Smooth muscle cell (in vitro differentiated cells): ENCODE data around the gene HSBP1L1. TPM values are rescaled to one million over a fixed set of nuclear protein-coding genes. Genes with fewer than 3 reads are reported as not detected.

Source experiments
- DNase-seq: peaks from one replicate; lab custom pipeline; 2025; ENCODE audit not compliant: unreplicated experiment; lab: John Stamatoyannopoulos, UW
- H2AFZ ChIP-seq: fragments of 200-600 bp; sonication (generic); 2 replicates; pipeline ENCODE4 v1.6.0; 2016; ENCODE audit warnings: antibody characterized with exemption, low read depth, mild to moderate bottlenecking
- H3F3A ChIP-seq: fragments of 200-600 bp; sonication (generic); 2 replicates; pipeline ENCODE4 v1.6.0; 2017; ENCODE audit warnings: antibody characterized with exemption, low read depth
- H3K27ac ChIP-seq: fragments of 200-600 bp; sonication (generic); 2 replicates; pipeline ENCODE4 v1.5.1; 2016; ENCODE audit warnings: low read depth, mild to moderate bottlenecking
- H3K27me3 ChIP-seq: fragments of 200-600 bp; sonication (generic); 2 replicates; pipeline ENCODE4 v1.6.1; 2016; ENCODE audit warnings: low read depth, mild to moderate bottlenecking
- H3K36me3 ChIP-seq: fragments of 200-600 bp; sonication (generic); 2 replicates; pipeline ENCODE4 v1.5.1; 2016; ENCODE audit warnings: low read depth
- H3K4me1 ChIP-seq: fragments of 200-600 bp; sonication (generic); 2 replicates; pipeline ENCODE4 v1.5.1; 2016; ENCODE audit warnings: low read depth
- H3K4me2 ChIP-seq: fragments of 200-600 bp; sonication (generic); 2 replicates; pipeline ENCODE4 v1.6.0; 2016; ENCODE audit warnings: mild to moderate bottlenecking
- H3K4me3 ChIP-seq: fragments of 200-600 bp; sonication (generic); 2 replicates; pipeline ENCODE4 v1.5.1; 2016; ENCODE audit warnings: mild to moderate bottlenecking
- H3K79me2 ChIP-seq: fragments of 200-600 bp; sonication (generic); 2 replicates; pipeline ENCODE4 v1.6.0; 2016; ENCODE audit warnings: low read depth, mild to moderate bottlenecking
- H3K9ac ChIP-seq: fragments of 200-600 bp; sonication (generic); 2 replicates; pipeline ENCODE4 v1.6.0; 2016; ENCODE audit warnings: low read depth
- H3K9me3 ChIP-seq: fragments of 200-600 bp; sonication (generic); replicated peaks from 2 replicates; pipeline ENCODE4 v1.5.1; 2016; ENCODE audit warnings: low read depth
- H4K20me1 ChIP-seq: fragments of 200-600 bp; sonication (generic); 2 replicates; pipeline ENCODE4 v1.6.0; 2016; ENCODE audit warnings: low read depth
- CTCF ChIP-seq: fragments of 200-600 bp; sonication (generic); IDR thresholded peaks from 2 replicates; pipeline ENCODE4 v1.5.1; 2017; ENCODE audit warnings: borderline replicate concordance, mild to moderate bottlenecking, antibody characterized with exemption; ENCODE audit not compliant: insufficient read depth, poor library complexity, severe bottlenecking
- WGBS: methylation state at CpG from one replicate; pipeline ENCODE4 v1.1.7; 2016; ENCODE audit warnings: low lambda C conversion rate; 5-methylcytosine and 5-hydroxymethylcytosine counted together
- polyA plus RNA-seq: library from polyadenylated mRNA; unstranded; fragments of >200 nt; fragmentation: Nextera tagmentation; extraction: Ambion mirVana; gene quantifications from 2 replicates; pipeline ENCODE4 v1.2.1, GENCODE V29; 2016
- total RNA-seq: library from RNA; depleted of rRNA; stranded (reverse); fragments of >200 nt; gene quantifications from 2 replicates; pipeline ENCODE4 v1.2.3, GENCODE V29; 2014

Gene HSBP1L1
- total and polyA plus RNA-seq, 2 experiments from 2014 or later, result 12.4 to 24.6 TPM

GRCh38 chr18:79916546-79917168 is 47.8 kb upstream of the HSBP1L1 start:
- Histone ChIP-seq H3K9ac (no peak overlapping the region), H3K36me3 (no peaks in the 10 kb centered on the region), H3K27me3 (no peaks in the 10 kb centered on the region), H3K9me3 (no peaks in the 10 kb centered on the region), H3K4me2 (no peak overlapping the region), H3K27ac (no peak overlapping the region), H3K4me3 (no peak overlapping the region), H3K79me2 (no peaks in the 10 kb centered on the region), H4K20me1 (peaks cover 23% of the 10 kb centered on the region), H3F3A (no peaks in the 10 kb centered on the region), H2AFZ (no peak overlapping the region), H3K4me1 (no peaks in the 10 kb centered on the region)
- no peak for TF ChIP-seq CTCF
- no peak for DNase-seq
- 96% methylated on average over 24 of the region's 24 CpGs for WGBS

- H3K79me2 ChIP-seq, result no peaks in the 10 kb centered on the region
- H4K20me1 ChIP-seq, result peaks cover 25% of the 10 kb centered on the region
- no peak overlapping the region for H3K4me3 ChIP-seq
- WGBS, result 96% methylated on average over 26 of the region's 28 CpGs
- no peak overlapping the region for H3K4me2 ChIP-seq
- no peaks in the 10 kb centered on the region for H3K27me3 ChIP-seq
- TF ChIP-seq CTCF, result no peak
- no peak overlapping the region for H2AFZ ChIP-seq
- no peaks in the 10 kb centered on the region for H3F3A ChIP-seq
- H3K36me3 ChIP-seq, result no peaks in the 10 kb centered on the region
- DNase-seq, result no peak
- H3K27ac ChIP-seq, result no peak overlapping the region
- no peak overlapping the region for H3K9ac ChIP-seq
- no peaks in the 10 kb centered on the region for H3K4me1 ChIP-seq
- no peaks in the 10 kb centered on the region for H3K9me3 ChIP-seq
Measured at GRCh38 chr18:79917169-79917852, 47.1 kb upstream of the HSBP1L1 start.

GRCh38 chr18:79917853-79918614 is 46.4 kb upstream of the HSBP1L1 start:
- no peak for DNase-seq
- H3F3A ChIP-seq, result no peaks in the 10 kb centered on the region
- 95% methylated on average over 24 of the region's 25 CpGs for WGBS
- no peak for TF ChIP-seq CTCF
- no peaks in the 10 kb centered on the region for H3K27me3 ChIP-seq
- H2AFZ ChIP-seq, result no peak overlapping the region
- H4K20me1 ChIP-seq, result peaks cover 20% of the 10 kb centered on the region
- no peak overlapping the region for H3K4me3 ChIP-seq
- no peaks in the 10 kb centered on the region for H3K79me2 ChIP-seq
- H3K4me1 ChIP-seq, result no peaks in the 10 kb centered on the region
- H3K9ac ChIP-seq, result no peak overlapping the region
- H3K4me2 ChIP-seq, result no peak overlapping the region
- no peak overlapping the region for H3K27ac ChIP-seq
- H3K36me3 ChIP-seq, result no peaks in the 10 kb centered on the region
- H3K9me3 ChIP-seq, result no peaks in the 10 kb centered on the region
